ENCODE data around the gene CSPG4. TPM values are rescaled to one million over a fixed set of nuclear protein-coding genes. Genes with fewer than 3 reads are reported as not detected.

Gene CSPG4
- total RNA-seq, 1 experiment from 2014 or later: 2.4 TPM

GRCh38 chr15:75631935-75632334 lies 80.7 kb downstream of the CSPG4 start:
- H3K9me3 ChIP-seq (ENCODE audit: insufficient read depth, low read depth): no peaks in the 10 kb centered on the region
- CTCF ChIA-PET: interaction anchor here (0.6 kb wide), 1 partner anchor 18 kb away, joined by 3 read pairs; no protein-coding TSS in a partner anchor
- no peak overlapping the region for H3K27ac ChIP-seq
- 0 out of 2 replicates have a peak, but pooled peaks cover 4% of the 10 kb centered on the region for H4K20me1 ChIP-seq (ENCODE audit: insufficient read depth)
- H3K4me1 ChIP-seq (replicated peaks; ENCODE audit: insufficient read depth): peaks cover 26% of the 10 kb centered on the region
- no peaks in the 10 kb centered on the region for H3K9me2 ChIP-seq (ENCODE audit: insufficient read depth)
- H3K79me2 ChIP-seq (ENCODE audit: low read depth): peaks cover 13% of the 10 kb centered on the region
- no peaks in the 10 kb centered on the region for H3K27me3 ChIP-seq (ENCODE audit: insufficient read depth, low read depth)
- no peak for DNase-seq
- BruUV-seq (replicated peaks): no TSS peak
- POLR2A ChIA-PET (ENCODE audit: unreplicated experiment): no interaction called here
- no peak for TF ChIP-seq CTCF (conservative IDR thresholded peaks at IDR 0.05)
- TF ChIP-seq EZH2 (IDR thresholded peaks at IDR 0.05; ENCODE audit: low read depth): no peak
- peaks cover 20% of the 10 kb centered on the region for H3F3A ChIP-seq (ENCODE audit: insufficient read depth, low read depth)
- no peak overlapping the region for H3K4me3 ChIP-seq
- H2AFZ ChIP-seq: no peak overlapping the region
- H3K36me3 ChIP-seq (ENCODE audit: low read depth): no peaks in the 10 kb centered on the region
- no peak overlapping the region for H3K4me2 ChIP-seq
- intact Hi-C loops (cut with micrococcal nuclease; ENCODE audit: unreplicated experiment): no loop called here

- intact Hi-C loops (cut with micrococcal nuclease; ENCODE audit: unreplicated experiment): loop anchor here (2.0 kb wide), 3 partner anchors 15 to 57 kb away; partner anchors contain the start of gene IMP3
Measured at GRCh38 chr15:75625542-75626347, 86.9 kb downstream of the CSPG4 start, which contains the start of gene SNUPN. TSS of gene SNUPN (minus strand) at chr15:75625725. CDS start at chr15:75621051, 4,674 bp downstream.

More at GRCh38 chr15:75625542-75626347, 86.9 kb downstream of the CSPG4 start, which contains the start of gene SNUPN:
- Histone ChIP-seq H3K79me2 (ENCODE audit: low read depth) (no peaks in the 10 kb centered on the region), H3K36me3 (ENCODE audit: low read depth) (no peaks in the 10 kb centered on the region), H3K9me2 (ENCODE audit: insufficient read depth) (no peaks in the 10 kb centered on the region), H3K4me2 (peak within 1 kb of the TSS; percentile 69), H2AFZ (peak within 1 kb of the TSS; percentile 84), H3K4me1 (replicated peaks; ENCODE audit: insufficient read depth) (peaks cover 22% of the 10 kb centered on the region), H3F3A (ENCODE audit: insufficient read depth, low read depth) (peaks cover 40% of the 10 kb centered on the region), H3K4me3 (peak within 1 kb of the TSS; percentile 69), H3K27ac (peak within 1 kb of the TSS; percentile 73), H4K20me1 (ENCODE audit: insufficient read depth) (no peaks in the 10 kb centered on the region), H3K27me3 (ENCODE audit: insufficient read depth, low read depth) (no peaks in the 10 kb centered on the region), H3K9me3 (ENCODE audit: insufficient read depth, low read depth) (no peaks in the 10 kb centered on the region)
- BruUV-seq (replicated peaks): TSS peak; percentile 79
- ChIA-PET CTCF (interaction anchor here (0.6 to 0.7 kb wide), 2 partner anchors 22 to 111 kb away, joined by 5 to 7 read pairs; partner anchors contain the start of gene SNX33), POLR2A (ENCODE audit: unreplicated experiment) (interaction anchor here (0.5 to 0.8 kb wide), 9 partner anchors 13 to 258 kb away, joined by 3 to 13 read pairs (median 4); partner anchors contain the start of genes IMP3, MAN2C1 and SIN3A)
- peak; percentile 76 to 87 for DNase-seq
- no peak for TF ChIP-seq CTCF (conservative IDR thresholded peaks at IDR 0.05)
- TF ChIP-seq EZH2 (IDR thresholded peaks at IDR 0.05; ENCODE audit: low read depth): no peak

Other genes starting within 250 kb of the CSPG4 start
- gene PTPN9, start 133.5 kb downstream of the CSPG4 start, total RNA-seq (2021): 22.4 and 24.1 TPM in 2 replicates
- 37.6 and 40.0 TPM in 2 replicates for gene SNUPN, start 87.1 kb downstream of the CSPG4 start, total RNA-seq (2021)
- gene IMP3, start 72.6 kb downstream of the CSPG4 start, total RNA-seq (2021): 45.4 and 53.0 TPM in 2 replicates
- gene SNX33, start 64.9 kb downstream of the CSPG4 start, total RNA-seq (2021): 27.8 and 27.9 TPM in 2 replicates
- 15.6 and 20.0 TPM in 2 replicates for gene UBE2Q2, start 130.6 kb upstream of the CSPG4 start, total RNA-seq (2021)
- 37.5 and 47.9 TPM in 2 replicates for gene FBXO22, start 191.0 kb upstream of the CSPG4 start, total RNA-seq (2021)